GM12892 (cell line): ENCODE results near the gene RFC3.

Experiments used
- DNase-seq: peaks from one replicate; pipeline ENCODE4 v3.0.0; 2011; ENCODE audit not compliant: insufficient read length
- FAIRE-seq: peaks from 2 replicates; lab custom pipeline; 2011; peaks lifted over from hg19 to GRCh38; lab: Jason Lieb, UNC
- POLR2A ChIP-seq: IDR thresholded peaks from 2 replicates; pipeline ENCODE4 v1.6.1; 2011; ENCODE audit warnings: low read depth, low read length, control low read depth
- POLR2AphosphoS5 ChIP-seq: IDR thresholded peaks from 2 replicates; pipeline ENCODE4 v1.6.1; 2011; ENCODE audit warnings: low read depth, low read length, control low read depth
- TAF1 ChIP-seq: IDR thresholded peaks from 2 replicates; pipeline ENCODE4 v1.6.1; 2011; ENCODE audit warnings: low read depth, mild to moderate bottlenecking, control low read depth, low read length, borderline replicate concordance

RFC3 gene

DNA sequence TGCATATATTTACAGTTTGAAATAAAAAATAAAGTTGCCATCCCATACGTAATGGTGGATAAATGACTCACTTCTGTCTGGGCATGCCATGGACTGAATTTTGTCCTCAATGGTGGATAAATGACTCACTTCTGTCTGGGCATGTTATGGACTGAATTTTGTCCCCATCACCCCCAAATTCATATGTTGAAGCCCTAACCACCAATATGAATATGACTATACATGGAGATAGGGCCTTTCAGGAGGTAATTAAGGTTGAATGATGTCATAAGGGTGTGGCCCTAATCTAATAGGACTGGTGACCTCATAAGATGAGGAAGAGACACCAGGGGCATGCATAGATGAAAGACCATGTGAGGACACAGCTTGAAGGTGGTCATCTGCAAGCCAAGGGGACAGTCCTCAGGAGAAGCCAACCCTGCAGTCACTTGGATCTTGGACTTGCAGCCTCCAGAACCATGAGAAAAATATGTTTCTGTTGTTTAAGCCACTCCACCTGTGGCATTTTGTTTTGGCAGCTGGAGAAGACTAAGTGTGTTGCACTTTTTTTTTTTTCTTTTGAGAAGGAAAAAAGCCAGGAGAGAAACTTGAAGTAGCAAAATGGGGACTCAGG is 41.8 kb downstream of the RFC3 start:
- FAIRE-seq (no peak), DNase-seq (no peak)
- TF ChIP-seq TAF1, result no peak
- TF ChIP-seq POLR2AphosphoS5, result no peak
- TF ChIP-seq POLR2A, result no peak

DNA sequence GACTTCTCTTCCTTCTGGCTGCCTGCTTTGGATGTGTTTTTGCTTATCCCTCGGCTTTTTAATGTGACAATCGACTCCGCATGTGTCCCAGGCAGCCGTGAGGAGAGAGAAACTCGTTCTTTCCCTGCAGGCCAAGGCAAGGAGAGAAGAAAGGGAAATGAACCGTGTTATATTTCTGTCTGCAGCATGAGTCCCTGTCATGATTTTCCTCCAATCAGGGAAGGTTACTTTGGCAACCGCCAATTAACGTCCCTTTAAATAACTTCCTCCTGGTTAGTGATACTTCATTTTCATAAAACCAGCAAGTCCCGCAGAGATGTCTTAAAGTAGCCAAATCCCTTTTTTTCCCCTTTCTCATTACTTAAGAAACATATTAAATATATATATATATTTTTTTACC is 42.6 kb downstream of the RFC3 start:
- TF ChIP-seq TAF1 (no peak), POLR2AphosphoS5 (no peak), POLR2A (no peak)
- FAIRE-seq (no peak), DNase-seq (no peak)

DNA sequence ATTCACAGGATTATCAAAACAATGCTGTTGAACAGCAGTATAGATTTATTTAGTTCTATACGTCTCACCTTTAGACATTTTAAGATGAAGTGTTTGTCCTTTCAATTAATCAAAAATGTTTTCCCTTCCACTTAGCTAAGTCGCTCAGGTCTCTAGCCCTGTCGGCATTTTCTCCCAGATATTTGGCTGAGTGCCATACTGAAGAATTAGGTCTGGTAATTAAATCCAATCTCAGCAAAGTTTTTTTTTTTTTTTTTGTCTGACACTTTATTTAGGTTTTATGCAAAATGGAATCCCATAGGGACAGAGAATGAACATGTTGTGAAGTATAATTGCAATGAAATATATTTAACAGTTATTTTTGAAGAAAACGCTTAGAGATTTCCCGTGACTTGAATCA is 44.1 kb downstream of the RFC3 start:
- FAIRE-seq, result no peak
- no peak for DNase-seq
- TF ChIP-seq TAF1 (no peak), POLR2AphosphoS5 (no peak), POLR2A (no peak)

DNA sequence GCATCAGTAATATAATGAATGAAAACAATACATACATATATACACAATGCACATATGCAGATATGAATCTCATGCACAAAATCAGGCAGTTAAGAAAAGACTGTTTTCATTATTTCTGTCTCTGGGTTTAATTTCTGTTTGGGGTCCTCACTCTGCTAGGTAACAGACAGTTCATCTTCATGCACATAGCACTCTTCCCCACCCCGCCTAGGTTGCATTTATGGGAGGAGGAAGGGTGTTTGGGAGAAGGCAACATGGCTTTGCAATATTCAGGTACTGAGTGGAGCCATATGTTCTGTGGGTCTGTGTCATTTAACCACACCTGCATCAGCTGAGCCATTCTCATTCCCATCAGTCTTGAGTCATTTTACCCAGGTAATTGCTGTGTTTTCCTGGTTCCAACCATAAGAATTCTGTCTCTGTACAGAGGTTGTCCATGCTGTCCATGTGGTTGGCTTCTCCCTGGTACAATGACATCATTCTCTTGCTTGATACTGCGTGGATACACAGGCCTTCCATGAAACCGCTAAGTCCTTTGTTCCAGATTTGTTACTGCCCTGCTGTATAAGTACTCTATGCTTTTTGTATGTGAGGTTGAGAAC is 45.3 kb downstream of the RFC3 start:
- FAIRE-seq, result no peak

DNA sequence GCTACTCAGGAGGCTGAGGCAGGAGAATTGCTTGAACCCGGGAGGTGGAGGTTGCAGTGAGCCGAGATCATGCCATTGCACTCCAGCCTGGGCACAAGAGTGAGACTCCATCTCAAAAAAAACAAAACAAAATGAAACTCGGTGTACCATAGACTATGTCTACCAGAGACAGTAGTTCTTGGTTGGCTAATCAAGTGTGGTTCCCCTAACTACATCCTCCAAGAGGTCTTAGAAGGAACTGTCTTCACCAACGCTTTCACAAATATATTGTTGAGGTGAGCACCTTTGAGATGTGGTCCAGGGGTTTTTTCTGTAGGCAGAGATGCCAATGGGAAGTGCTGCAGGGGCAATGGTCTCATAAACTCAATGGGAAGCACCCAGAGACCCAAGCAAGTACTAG is 48.0 kb downstream of the RFC3 start:
- FAIRE-seq (no peak), DNase-seq (no peak)

More for the DNA sequence above, 45.3 kb downstream of the RFC3 start:
- TF ChIP-seq TAF1, result no peak
- TF ChIP-seq POLR2A, result no peak
- no peak for TF ChIP-seq POLR2AphosphoS5
- no peak for DNase-seq

DNA sequence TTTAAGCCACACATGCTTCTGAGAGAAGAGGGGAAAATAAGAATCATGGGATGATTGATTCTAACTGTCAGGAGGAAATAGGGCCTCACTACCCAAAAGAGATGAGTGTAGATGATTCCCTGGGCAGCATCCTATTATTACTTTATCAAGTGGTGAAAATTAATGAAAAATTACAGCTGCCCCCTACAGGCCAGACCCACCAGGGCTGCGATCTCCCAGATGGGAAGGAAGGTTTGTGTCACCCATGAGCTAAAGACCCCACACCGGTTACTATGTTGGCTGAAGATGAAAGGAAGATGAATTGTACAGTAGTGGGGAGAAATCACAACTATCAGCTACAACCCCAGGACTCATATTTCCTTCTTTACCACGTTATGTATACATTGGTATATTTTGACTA is 49.5 kb downstream of the RFC3 start:
- DNase-seq (no peak), FAIRE-seq (no peak)
- TF ChIP-seq POLR2A (no peak), POLR2AphosphoS5 (no peak), TAF1 (no peak)

More for the DNA sequence above, 48.0 kb downstream of the RFC3 start:
- TF ChIP-seq POLR2A (no peak), POLR2AphosphoS5 (no peak), TAF1 (no peak)

DNA sequence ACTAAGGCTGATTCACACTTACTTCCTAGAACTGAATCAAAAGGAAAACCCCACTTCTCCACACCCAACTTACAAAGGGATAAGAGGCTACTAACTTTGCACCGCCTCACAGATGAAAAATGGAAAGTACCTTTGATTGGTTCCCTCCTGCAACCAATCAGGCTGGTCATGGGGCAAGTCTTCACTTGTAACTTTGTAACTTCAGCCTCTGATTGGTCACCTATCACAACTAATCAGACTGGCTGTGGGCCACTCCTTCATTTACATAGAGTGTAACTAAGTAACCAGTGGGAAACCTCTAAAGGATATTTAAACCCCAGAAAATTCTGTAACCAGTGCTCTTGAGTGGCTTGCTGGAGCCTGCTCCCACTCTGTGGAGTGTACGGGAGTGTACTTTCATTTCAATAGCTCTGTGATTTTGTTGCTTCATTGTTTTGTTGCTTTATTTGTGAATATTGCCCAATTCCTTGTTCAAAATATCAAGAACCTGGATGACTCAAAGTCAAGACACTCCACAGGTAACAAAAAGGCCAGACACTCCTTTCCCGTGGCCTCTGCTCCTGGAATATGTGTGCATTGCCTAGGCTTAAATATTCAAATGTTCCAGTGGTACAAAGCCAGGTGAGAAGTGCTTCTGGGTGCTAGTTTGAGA is 50.5 kb downstream of the RFC3 start:
- DNase-seq (no peak), FAIRE-seq (no peak)
- no peak for TF ChIP-seq POLR2AphosphoS5
- TF ChIP-seq POLR2A, result no peak
- no peak for TF ChIP-seq TAF1

DNA sequence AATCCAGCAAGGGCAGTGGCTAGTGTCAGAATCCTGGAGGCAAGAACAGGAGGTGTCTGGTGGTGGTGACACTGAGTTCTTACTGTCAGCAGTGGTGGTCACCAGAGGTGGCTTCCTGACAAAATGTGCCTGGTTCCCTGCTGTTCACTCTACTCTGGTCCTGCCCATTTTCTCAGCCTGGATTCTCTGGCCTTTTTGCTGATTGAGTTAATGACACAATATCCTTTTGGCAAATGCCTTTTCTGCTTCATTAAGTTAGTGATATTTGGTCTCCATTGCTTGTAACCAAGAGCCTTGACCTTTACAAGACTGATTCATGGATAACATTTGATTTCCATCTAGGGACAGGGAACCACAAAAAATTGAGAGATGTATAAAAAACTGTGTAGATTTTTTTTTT is 51.1 kb downstream of the RFC3 start:
- TF ChIP-seq POLR2A, result no peak
- no peak for TF ChIP-seq TAF1
- TF ChIP-seq POLR2AphosphoS5, result no peak
- DNase-seq, result no peak
- FAIRE-seq, result no peak

DNA sequence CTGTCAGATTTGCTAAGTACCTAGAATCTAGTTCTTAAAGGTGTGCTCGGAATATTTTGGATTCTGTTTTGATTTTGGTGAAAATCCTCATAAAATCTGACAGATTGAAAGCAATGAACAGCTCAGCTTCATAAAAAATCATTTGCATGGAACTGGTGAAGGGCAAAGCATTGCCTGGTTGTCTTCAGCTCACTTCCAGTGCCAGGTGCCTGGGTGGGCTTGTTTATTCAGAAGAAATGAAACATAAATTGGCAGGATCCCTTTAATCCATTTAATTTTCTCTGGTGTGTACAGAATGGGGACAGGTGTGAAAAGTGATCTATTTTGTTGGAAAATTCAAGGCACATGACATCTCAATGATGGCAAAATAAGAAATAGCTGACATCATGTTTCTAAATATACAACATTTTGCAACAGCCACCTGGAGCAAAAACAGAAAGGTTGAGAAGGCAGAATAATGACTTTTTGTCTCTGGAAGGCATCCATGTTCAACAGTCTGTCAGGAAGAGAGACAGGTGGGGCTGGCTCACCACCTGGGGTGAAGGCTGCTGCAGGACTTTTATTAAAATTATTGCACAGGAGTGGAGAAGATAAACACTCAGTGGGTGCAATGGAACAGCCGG is 52.2 kb downstream of the RFC3 start:
- no peak for DNase-seq
- TF ChIP-seq POLR2AphosphoS5 (no peak), POLR2A (no peak), TAF1 (no peak)
- FAIRE-seq, result no peak

DNA sequence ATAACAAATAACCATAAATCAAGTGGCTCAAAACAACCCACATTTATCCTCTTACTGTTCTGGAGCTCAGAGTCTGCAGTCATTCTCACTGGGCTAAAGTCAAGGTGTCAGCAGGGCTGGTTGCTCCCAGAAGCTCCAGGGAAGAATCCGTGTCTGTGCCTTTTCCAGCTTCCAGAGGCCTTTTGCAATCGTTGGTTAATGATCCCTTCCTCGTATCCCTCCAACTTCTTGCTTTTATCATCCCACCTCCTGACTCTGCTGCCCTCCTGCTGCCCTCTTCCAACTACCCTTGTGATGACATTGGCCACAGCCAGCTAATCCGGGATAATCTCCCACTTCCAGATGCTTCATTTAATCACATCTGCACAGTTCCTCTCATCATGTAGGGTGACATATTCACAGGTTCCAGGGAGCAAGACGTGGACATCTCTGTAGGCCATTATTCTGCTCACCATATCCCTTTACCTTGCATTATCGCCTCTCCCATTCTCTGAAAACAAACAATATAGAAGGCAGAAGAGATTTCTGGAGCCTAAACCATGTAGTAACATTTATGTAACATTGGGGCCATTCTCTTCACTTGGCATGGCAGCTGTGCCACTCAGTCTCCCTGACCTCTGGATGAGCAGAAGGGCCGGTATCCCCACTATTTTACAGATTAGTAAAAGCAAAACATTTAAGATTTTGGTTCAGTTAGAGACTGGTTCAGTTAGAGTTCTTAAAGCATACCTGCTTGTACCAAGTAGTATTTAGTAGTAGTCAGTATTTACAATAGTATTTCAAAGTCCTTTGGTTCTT is 53.5 kb downstream of the RFC3 start:
- TF ChIP-seq POLR2A (no peak), POLR2AphosphoS5 (no peak), TAF1 (no peak)
- FAIRE-seq, result no peak
- DNase-seq, result no peak

DNA sequence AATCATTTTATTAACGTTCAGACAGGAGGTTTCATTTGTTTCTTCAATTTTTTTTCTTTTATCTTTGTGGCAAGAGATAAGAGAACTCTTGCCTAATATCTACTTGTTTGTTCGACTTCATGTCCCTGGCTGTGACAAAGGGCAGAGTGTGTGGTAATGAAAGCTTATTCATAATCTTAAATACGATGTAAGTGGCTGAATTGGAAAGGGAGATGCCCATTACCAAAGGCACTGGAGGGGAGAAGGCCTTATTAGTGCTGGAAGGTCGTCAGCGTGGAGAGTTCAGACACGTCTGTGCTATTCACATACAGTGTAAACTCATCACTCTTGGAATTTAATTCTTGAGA is 54.0 kb downstream of the RFC3 start:
- FAIRE-seq (no peak), DNase-seq (no peak)
- no peak for TF ChIP-seq POLR2A
- no peak for TF ChIP-seq TAF1
